ENCODE data around the gene BBS5.

DNA sequence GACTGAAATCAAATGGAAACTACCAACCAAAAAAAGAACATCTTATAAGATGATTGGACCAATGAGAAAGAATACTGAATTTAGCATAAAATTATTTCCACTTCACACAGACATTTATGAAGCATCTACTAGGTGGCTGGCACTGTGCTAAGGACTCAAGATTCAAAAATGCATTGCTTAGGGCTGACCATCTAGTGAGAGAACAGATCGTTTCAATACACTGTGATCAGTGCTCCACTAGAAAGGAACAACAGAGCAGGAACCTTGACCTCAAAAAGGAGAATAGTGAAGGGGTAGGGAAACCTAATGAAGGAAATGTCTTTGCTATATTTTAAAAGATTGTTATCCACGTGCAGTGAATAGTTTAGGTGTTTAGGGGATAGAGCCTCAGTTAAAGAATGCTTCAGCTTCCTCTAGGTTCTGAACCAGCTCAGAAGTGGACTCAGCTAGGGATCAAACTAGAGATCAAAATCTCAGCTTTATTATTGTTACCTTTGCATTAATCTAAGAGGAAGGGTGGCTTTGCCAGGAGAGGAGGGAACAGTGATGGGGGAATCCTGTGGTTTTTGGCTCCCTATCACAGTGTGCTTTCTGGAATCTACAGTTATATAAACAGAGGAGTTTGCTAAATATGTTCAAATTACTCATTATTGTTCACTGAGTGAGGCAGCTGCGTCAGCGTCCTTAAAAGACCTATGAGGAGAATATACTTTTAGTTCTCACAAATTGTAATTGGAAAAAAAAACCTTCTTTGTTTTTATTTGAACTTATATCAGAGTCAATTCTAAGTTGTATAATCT lies 16.2 kb upstream of the BBS5 start:
- TF ChIP-seq, protein P1, sequence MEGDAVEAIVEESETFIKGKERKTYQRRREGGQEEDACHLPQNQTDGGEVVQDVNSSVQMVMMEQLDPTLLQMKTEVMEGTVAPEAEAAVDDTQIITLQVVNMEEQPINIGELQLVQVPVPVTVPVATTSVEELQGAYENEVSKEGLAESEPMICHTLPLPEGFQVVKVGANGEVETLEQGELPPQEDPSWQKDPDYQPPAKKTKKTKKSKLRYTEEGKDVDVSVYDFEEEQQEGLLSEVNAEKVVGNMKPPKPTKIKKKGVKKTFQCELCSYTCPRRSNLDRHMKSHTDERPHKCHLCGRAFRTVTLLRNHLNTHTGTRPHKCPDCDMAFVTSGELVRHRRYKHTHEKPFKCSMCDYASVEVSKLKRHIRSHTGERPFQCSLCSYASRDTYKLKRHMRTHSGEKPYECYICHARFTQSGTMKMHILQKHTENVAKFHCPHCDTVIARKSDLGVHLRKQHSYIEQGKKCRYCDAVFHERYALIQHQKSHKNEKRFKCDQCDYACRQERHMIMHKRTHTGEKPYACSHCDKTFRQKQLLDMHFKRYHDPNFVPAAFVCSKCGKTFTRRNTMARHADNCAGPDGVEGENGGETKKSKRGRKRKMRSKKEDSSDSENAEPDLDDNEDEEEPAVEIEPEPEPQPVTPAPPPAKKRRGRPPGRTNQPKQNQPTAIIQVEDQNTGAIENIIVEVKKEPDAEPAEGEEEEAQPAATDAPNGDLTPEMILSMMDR (IDR thresholded peaks at IDR 0.05; ENCODE audit: low read depth, low read length): no peak
- TF ChIP-seq EZH2phosphoT487 (IDR thresholded peaks at IDR 0.05; ENCODE audit: low read depth): no peak

Measured in OCI-LY3 (cell line).